GM19239 (cell line): ENCODE measurements around the gene APCDD1L.
"Not testable (repeated sequence)": the region's sequence is repeated elsewhere in the genome, so short reads cannot be mapped to it uniquely, and the experiment has no call there.

ENCODE experiments used
- DNase-seq: peaks from one replicate; pipeline ENCODE4 v3.0.0; 2011; ENCODE audit warnings: low spot score; ENCODE audit not compliant: insufficient read length
- FAIRE-seq: peaks from 2 replicates; lab custom pipeline; 2011; peaks lifted over from hg19 to GRCh38; lab: Jason Lieb, UNC

Gene APCDD1L

GRCh38 chr20:58424218-58424969 lies 90.8 kb downstream of the APCDD1L start:
- FAIRE-seq (no peak), DNase-seq (no peak)

GRCh38 chr20:58421497-58421850 lies 93.7 kb downstream of the APCDD1L start:
- DNase-seq (no peak), FAIRE-seq (no peak)

GRCh38 chr20:58420798-58421496 lies 94.3 kb downstream of the APCDD1L start:
- DNase-seq = no peak
- FAIRE-seq = no peak

GRCh38 chr20:58418949-58419748 lies 96.0 kb downstream of the APCDD1L start:
- no peak for FAIRE-seq

GRCh38 chr20:58417438-58417837 lies 97.8 kb downstream of the APCDD1L start:
- DNase-seq (no peak), FAIRE-seq (no peak)

More at GRCh38 chr20:58418949-58419748, 96.0 kb downstream of the APCDD1L start:
- no peak for DNase-seq

- FAIRE-seq = no peak
- no peak for DNase-seq
Observed at GRCh38 chr20:58416835-58417234, 98.4 kb downstream of the APCDD1L start.

- DNase-seq = no peak
- FAIRE-seq = no peak
Observed at GRCh38 chr20:58416057-58416456, 99.1 kb downstream of the APCDD1L start.

GRCh38 chr20:58414786-58415185 lies 100.4 kb downstream of the APCDD1L start:
- DNase-seq = not testable (repeated sequence)

GRCh38 chr20:58414216-58414615 lies 101.0 kb downstream of the APCDD1L start:
- DNase-seq, FAIRE-seq: not testable (repeated sequence)

More at GRCh38 chr20:58414786-58415185, 100.4 kb downstream of the APCDD1L start:
- not testable (repeated sequence) for FAIRE-seq
